ENCODE data around the gene DNMT3B.
A peak's percentile ranks its signal among the peaks of the same experiment; 100 is the strongest.

The DNMT3B gene

DNA sequence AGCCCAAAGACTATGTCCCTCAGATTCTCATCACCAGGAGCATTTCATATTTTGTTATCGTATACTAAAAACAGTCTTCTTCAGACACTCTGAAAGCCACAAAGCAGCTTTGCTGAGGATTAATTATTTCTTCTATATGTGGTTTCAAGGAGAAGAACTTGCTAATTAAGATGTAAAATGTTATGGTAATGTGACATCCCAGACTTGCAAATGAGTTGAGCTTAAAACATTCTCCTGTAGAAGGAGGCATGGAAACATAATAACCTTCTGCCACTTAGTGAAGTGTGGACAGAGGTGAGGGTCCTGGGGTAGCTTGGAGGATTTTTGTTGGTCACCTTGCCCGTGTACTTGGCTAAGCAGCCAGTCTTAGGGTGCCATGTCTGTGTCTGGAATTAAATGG is 40.9 kb downstream of the DNMT3B start:
- H3K9ac ChIP-seq (ENCODE audit: low read length) = no peak overlapping the region
- no peaks in the 10 kb centered on the region for H3K36me3 ChIP-seq (ENCODE audit: control insufficient read depth, insufficient read depth, low read length)
- no peaks in the 10 kb centered on the region for H3K9me3 ChIP-seq (ENCODE audit: control insufficient read depth, low read length)
- no peak overlapping the region for H3K4me3 ChIP-seq (ENCODE audit: low read length)
- H3K27me3 ChIP-seq (ENCODE audit: control insufficient read depth, insufficient read depth, low read length) = no peaks in the 10 kb centered on the region
- H3K4me1 ChIP-seq (ENCODE audit: control insufficient read depth, insufficient read depth, low read length) = no peaks in the 10 kb centered on the region

- Histone ChIP-seq H3K9ac (ENCODE audit: low read length) (no peak overlapping the region), H3K36me3 (ENCODE audit: control insufficient read depth, insufficient read depth, low read length) (no peaks in the 10 kb centered on the region), H3K4me1 (ENCODE audit: control insufficient read depth, insufficient read depth, low read length) (no peaks in the 10 kb centered on the region), H3K4me3 (ENCODE audit: low read length) (no peak overlapping the region), H3K9me3 (ENCODE audit: control insufficient read depth, low read length) (no peaks in the 10 kb centered on the region), H3K27me3 (ENCODE audit: control insufficient read depth, insufficient read depth, low read length) (no peaks in the 10 kb centered on the region)
Observed at GRCh38 chr20:32804022-32804715, 42.0 kb downstream of the DNMT3B start.

- H3K36me3 ChIP-seq (ENCODE audit: control insufficient read depth, insufficient read depth, low read length) = no peaks in the 10 kb centered on the region
- no peak overlapping the region for H3K4me3 ChIP-seq (ENCODE audit: low read length)
- H3K4me1 ChIP-seq (ENCODE audit: control insufficient read depth, insufficient read depth, low read length) = no peaks in the 10 kb centered on the region
- no peaks in the 10 kb centered on the region for H3K27me3 ChIP-seq (ENCODE audit: control insufficient read depth, insufficient read depth, low read length)
- H3K9me3 ChIP-seq (ENCODE audit: control insufficient read depth, low read length) = no peaks in the 10 kb centered on the region
- no peak overlapping the region for H3K9ac ChIP-seq (ENCODE audit: low read length)
Observed at GRCh38 chr20:32804817-32805216, 42.6 kb downstream of the DNMT3B start.

DNA sequence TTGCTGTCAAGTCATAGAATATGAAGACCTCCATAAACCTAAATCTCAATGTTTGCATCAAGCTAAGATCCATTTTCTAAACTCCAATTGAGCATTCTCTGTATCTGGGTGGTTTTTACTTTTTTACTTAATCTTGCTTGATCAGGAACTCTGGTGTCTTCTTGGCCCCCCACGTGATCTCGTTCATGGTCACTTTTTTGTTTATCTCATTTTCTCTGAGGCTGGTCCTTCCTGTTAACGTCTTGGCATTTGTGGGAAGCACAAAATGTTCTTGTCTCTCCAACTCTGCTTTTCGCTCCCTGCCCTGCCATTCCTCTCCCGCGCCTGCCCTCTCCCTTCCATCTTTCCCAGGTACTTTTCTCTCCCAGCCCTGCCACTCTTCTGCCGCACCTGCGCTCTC is 43.5 kb downstream of the DNMT3B start:
- H3K4me3 ChIP-seq (ENCODE audit: low read length) = no peak overlapping the region
- no peaks in the 10 kb centered on the region for H3K27me3 ChIP-seq (ENCODE audit: control insufficient read depth, insufficient read depth, low read length)
- no peaks in the 10 kb centered on the region for H3K36me3 ChIP-seq (ENCODE audit: control insufficient read depth, insufficient read depth, low read length)
- no peak overlapping the region for H3K9ac ChIP-seq (ENCODE audit: low read length)
- no peaks in the 10 kb centered on the region for H3K9me3 ChIP-seq (ENCODE audit: control insufficient read depth, low read length)
- no peaks in the 10 kb centered on the region for H3K4me1 ChIP-seq (ENCODE audit: control insufficient read depth, insufficient read depth, low read length)

DNA sequence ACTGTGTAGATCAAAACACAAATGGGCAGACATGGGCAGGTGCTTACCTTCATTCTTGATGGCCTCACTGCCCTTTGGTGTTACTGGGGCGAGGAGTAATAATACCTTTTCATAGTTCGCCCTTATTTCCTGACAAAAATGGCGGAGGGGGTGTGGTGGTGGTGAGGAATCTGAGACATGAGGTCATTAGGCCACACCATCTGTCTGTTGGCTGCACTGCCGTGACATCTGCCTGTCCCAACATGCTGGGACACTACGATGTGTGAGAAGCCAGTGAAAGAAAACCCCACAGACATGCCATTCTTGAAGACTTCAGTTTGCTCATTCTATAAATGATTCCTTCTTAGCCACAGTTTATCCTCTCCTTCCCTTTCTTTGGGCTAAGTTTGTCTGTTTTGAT is 44.2 kb downstream of the DNMT3B start:
- Histone ChIP-seq H3K9me3 (ENCODE audit: control insufficient read depth, low read length) (no peaks in the 10 kb centered on the region), H3K27me3 (ENCODE audit: control insufficient read depth, insufficient read depth, low read length) (no peaks in the 10 kb centered on the region), H3K4me3 (ENCODE audit: low read length) (no peak overlapping the region), H3K9ac (ENCODE audit: low read length) (no peak overlapping the region), H3K36me3 (ENCODE audit: control insufficient read depth, insufficient read depth, low read length) (no peaks in the 10 kb centered on the region), H3K4me1 (ENCODE audit: control insufficient read depth, insufficient read depth, low read length) (no peaks in the 10 kb centered on the region)

DNA sequence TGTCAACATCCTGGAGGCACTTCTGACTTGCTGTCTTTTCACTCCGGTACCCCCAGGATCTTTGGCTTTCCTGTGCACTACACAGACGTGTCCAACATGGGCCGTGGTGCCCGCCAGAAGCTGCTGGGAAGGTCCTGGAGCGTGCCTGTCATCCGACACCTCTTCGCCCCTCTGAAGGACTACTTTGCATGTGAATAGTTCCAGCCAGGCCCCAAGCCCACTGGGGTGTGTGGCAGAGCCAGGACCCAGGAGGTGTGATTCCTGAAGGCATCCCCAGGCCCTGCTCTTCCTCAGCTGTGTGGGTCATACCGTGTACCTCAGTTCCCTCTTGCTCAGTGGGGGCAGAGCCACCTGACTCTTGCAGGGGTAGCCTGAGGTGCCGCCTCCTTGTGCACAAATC is 45.5 kb downstream of the DNMT3B start:
- no peak overlapping the region for H3K4me3 ChIP-seq (ENCODE audit: low read length)
- no peaks in the 10 kb centered on the region for H3K36me3 ChIP-seq (ENCODE audit: control insufficient read depth, insufficient read depth, low read length)

DNA sequence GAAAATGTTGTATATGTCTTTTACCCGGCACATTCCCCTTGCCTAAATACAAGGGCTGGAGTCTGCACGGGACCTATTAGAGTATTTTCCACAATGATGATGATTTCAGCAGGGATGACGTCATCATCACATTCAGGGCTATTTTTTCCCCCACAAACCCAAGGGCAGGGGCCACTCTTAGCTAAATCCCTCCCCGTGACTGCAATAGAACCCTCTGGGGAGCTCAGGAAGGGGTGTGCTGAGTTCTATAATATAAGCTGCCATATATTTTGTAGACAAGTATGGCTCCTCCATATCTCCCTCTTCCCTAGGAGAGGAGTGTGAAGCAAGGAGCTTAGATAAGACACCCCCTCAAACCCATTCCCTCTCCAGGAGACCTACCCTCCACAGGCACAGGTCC is 46.3 kb downstream of the DNMT3B start:
- no peak overlapping the region for H3K9ac ChIP-seq (ENCODE audit: low read length)
- no peaks in the 10 kb centered on the region for H3K27me3 ChIP-seq (ENCODE audit: control insufficient read depth, insufficient read depth, low read length)
- H3K9me3 ChIP-seq (ENCODE audit: control insufficient read depth, low read length) = no peaks in the 10 kb centered on the region
- no peaks in the 10 kb centered on the region for H3K36me3 ChIP-seq (ENCODE audit: control insufficient read depth, insufficient read depth, low read length)
- H3K4me3 ChIP-seq (ENCODE audit: low read length) = no peak overlapping the region
- H3K4me1 ChIP-seq (ENCODE audit: control insufficient read depth, insufficient read depth, low read length) = no peaks in the 10 kb centered on the region

More for the DNA sequence above, 45.5 kb downstream of the DNMT3B start:
- H3K27me3 ChIP-seq (ENCODE audit: control insufficient read depth, insufficient read depth, low read length) = no peaks in the 10 kb centered on the region
- no peaks in the 10 kb centered on the region for H3K4me1 ChIP-seq (ENCODE audit: control insufficient read depth, insufficient read depth, low read length)
- no peaks in the 10 kb centered on the region for H3K9me3 ChIP-seq (ENCODE audit: control insufficient read depth, low read length)
- no peak overlapping the region for H3K9ac ChIP-seq (ENCODE audit: low read length)

- Histone ChIP-seq H3K9me3 (ENCODE audit: control insufficient read depth, low read length) (no peaks in the 10 kb centered on the region), H3K4me1 (ENCODE audit: control insufficient read depth, insufficient read depth, low read length) (no peaks in the 10 kb centered on the region), H3K9ac (ENCODE audit: low read length) (no peak overlapping the region), H3K36me3 (ENCODE audit: control insufficient read depth, insufficient read depth, low read length) (no peaks in the 10 kb centered on the region), H3K4me3 (ENCODE audit: low read length) (no peak overlapping the region), H3K27me3 (ENCODE audit: control insufficient read depth, insufficient read depth, low read length) (no peaks in the 10 kb centered on the region)
Observed at GRCh38 chr20:32809907-32810306, 47.7 kb downstream of the DNMT3B start.

DNA sequence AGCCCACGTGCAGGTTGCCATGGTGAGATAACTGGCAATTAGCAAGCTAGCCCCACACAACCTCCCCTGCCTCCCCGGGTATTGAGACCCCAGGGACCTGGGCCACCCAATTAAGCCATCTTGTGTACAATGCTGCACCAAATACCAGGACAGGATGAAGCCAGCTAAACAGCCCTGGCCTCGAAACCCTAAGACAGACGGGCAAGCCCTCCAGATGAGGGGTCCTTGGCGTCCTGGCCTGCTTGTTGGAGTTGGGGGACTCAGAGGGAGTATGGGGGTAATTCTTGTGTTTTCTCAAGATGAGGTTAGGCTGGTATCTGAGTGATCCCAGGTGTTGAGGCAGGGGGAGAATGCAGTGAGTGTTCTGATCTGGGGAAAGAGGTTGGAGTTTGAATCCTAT is 48.8 kb downstream of the DNMT3B start:
- Histone ChIP-seq H3K4me3 (ENCODE audit: low read length) (no peak overlapping the region), H3K36me3 (ENCODE audit: control insufficient read depth, insufficient read depth, low read length) (no peaks in the 10 kb centered on the region), H3K27me3 (ENCODE audit: control insufficient read depth, insufficient read depth, low read length) (no peaks in the 10 kb centered on the region), H3K9me3 (ENCODE audit: control insufficient read depth, low read length) (no peaks in the 10 kb centered on the region), H3K9ac (ENCODE audit: low read length) (no peak overlapping the region), H3K4me1 (ENCODE audit: control insufficient read depth, insufficient read depth, low read length) (no peaks in the 10 kb centered on the region)

- Histone ChIP-seq H3K27me3 (ENCODE audit: control insufficient read depth, insufficient read depth, low read length) (no peaks in the 10 kb centered on the region), H3K4me1 (ENCODE audit: control insufficient read depth, insufficient read depth, low read length) (no peaks in the 10 kb centered on the region), H3K4me3 (ENCODE audit: low read length) (no peak overlapping the region), H3K36me3 (ENCODE audit: control insufficient read depth, insufficient read depth, low read length) (no peaks in the 10 kb centered on the region), H3K9me3 (ENCODE audit: control insufficient read depth, low read length) (no peaks in the 10 kb centered on the region), H3K9ac (ENCODE audit: low read length) (no peak overlapping the region)
Observed at GRCh38 chr20:32811886-32812285, 49.7 kb downstream of the DNMT3B start.

GRCh38 chr20:32819992-32820697 is 58.0 kb downstream of the DNMT3B start:
- H3K4me1 ChIP-seq (ENCODE audit: control insufficient read depth, insufficient read depth, low read length) = peaks cover 13% of the 10 kb centered on the region
- H3K9ac ChIP-seq (ENCODE audit: low read length) = peak overlapping the region; percentile 73
- H3K36me3 ChIP-seq (ENCODE audit: control insufficient read depth, insufficient read depth, low read length) = no peaks in the 10 kb centered on the region
- no peaks in the 10 kb centered on the region for H3K9me3 ChIP-seq (ENCODE audit: control insufficient read depth, low read length)
- peak overlapping the region; percentile 98 for H3K4me3 ChIP-seq (ENCODE audit: low read length)
- H3K27me3 ChIP-seq (ENCODE audit: control insufficient read depth, insufficient read depth, low read length) = no peaks in the 10 kb centered on the region

GRCh38 chr20:32820698-32821377 is 58.7 kb downstream of the DNMT3B start:
- H3K9me3 ChIP-seq (ENCODE audit: control insufficient read depth, low read length) = no peaks in the 10 kb centered on the region
- H3K36me3 ChIP-seq (ENCODE audit: control insufficient read depth, insufficient read depth, low read length) = no peaks in the 10 kb centered on the region
- H3K27me3 ChIP-seq (ENCODE audit: control insufficient read depth, insufficient read depth, low read length) = no peaks in the 10 kb centered on the region
- peaks cover 13% of the 10 kb centered on the region for H3K4me1 ChIP-seq (ENCODE audit: control insufficient read depth, insufficient read depth, low read length)
- peak overlapping the region; percentile 98 for H3K4me3 ChIP-seq (ENCODE audit: low read length)
- H3K9ac ChIP-seq (ENCODE audit: low read length) = peak overlapping the region; percentile 73

Data from mucosa of stomach (tissue), 1 donor.